Measurements from ENCODE around the gene ENPP7.

Gene ENPP7

GRCh38 chr17:79775632-79776031 is 44.9 kb downstream of the ENPP7 start:
- Histone ChIP-seq H3K4me1 (ENCODE audit: control insufficient read depth, insufficient read depth, low read length) (peaks cover 31% of the 10 kb centered on the region), H3K9ac (ENCODE audit: low read length) (no peak overlapping the region), H3K27me3 (ENCODE audit: control insufficient read depth, insufficient read depth, low read length) (peaks cover 13% of the 10 kb centered on the region), H3K27ac (ENCODE audit: low read depth, low read length) (no peak overlapping the region), H3K4me3 (ENCODE audit: low read depth, low read length) (no peak overlapping the region), H3K36me3 (ENCODE audit: control insufficient read depth, insufficient read depth, low read length) (peaks cover 11% of the 10 kb centered on the region), H3K9me3 (ENCODE audit: control insufficient read depth, insufficient read depth, low read depth, low read length) (no peaks in the 10 kb centered on the region)

DNA sequence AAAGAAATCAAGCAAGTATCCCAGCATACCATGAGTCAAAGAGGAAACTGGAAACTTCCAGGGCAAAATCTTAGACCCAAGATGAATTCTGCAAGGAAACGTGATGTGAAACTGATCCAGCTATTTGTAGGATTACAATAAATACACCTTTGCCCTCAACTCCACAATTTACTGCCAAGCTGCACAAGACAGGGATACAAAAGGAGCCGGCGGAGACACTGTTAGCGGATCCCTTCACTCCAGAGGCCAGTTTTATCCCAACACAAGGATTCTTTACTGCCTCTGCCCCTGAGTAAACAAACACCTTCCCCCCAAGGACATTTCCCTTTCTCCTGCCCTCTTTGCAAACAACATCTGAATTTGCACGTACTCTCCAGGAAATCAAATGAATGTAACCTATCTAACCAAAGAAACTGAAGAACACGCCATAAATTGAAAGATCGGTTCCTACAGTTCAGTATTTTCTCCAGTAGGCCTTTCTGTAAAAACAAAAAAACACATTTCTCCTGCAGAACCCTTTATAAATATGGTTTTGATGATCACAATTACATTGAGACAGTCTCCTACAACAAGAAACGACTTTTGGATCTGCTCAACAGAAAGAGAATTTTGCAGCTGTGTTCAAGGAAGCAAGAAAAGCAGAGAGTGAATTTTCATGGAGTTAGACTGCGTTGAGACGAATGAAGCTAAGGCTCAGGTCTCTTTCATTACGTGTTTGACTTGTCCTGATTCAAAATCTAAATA is 45.8 kb downstream of the ENPP7 start:
- Histone ChIP-seq H3K4me1 (ENCODE audit: control insufficient read depth, insufficient read depth, low read length) (peaks cover 31% of the 10 kb centered on the region), H3K27ac (ENCODE audit: low read depth, low read length) (0 out of 2 replicates have a peak overlapping the region, but pooled peaks have one; percentile 88), H3K9me3 (ENCODE audit: control insufficient read depth, insufficient read depth, low read depth, low read length) (no peaks in the 10 kb centered on the region), H3K36me3 (ENCODE audit: control insufficient read depth, insufficient read depth, low read length) (peaks cover 21% of the 10 kb centered on the region), H3K9ac (ENCODE audit: low read length) (peak overlapping the region; percentile 73), H3K27me3 (ENCODE audit: control insufficient read depth, insufficient read depth, low read length) (peaks cover 13% of the 10 kb centered on the region), H3K4me3 (ENCODE audit: low read depth, low read length) (peak overlapping the region; percentile 66)

DNA sequence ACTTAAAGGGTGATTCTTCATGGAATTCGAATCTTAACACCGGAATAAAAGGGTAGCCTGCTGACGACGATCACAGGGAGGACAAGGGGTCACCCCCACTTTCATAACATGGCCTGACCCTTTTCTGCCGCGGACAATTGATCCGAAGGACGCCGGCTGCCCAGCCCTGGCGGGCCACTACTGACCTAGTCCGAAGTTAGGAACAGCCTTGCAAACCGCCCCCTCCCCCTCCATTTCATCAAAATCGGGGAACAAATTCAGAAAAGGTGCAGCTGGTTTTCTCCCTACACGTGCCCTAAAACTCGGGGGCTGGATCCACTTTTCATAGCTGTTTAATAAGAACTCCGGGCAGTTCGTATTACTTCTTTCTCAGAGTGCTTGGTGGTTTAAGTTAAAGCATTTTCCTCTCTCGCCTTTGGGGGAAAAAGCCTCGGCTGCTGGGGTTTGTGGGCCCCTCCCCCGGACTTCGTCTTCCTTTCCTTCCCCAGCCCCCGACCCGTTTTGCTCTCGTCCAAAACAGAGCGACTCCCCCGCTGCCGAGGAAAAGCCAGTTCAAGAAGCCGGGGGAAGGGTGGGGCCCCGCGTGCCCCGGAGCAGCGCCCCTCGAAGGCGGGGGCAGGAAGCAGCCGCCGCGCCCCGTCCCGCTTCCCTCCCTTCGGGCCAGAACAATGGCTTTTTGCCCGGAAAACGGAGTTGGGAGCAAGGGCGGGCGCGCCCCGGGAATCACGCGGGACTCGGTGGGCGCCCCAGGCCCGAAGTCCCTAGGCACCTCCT is 46.6 kb downstream of the ENPP7 start:
- H3K27ac ChIP-seq (ENCODE audit: low read depth, low read length) = peak overlapping the region; percentile 88

DNA sequence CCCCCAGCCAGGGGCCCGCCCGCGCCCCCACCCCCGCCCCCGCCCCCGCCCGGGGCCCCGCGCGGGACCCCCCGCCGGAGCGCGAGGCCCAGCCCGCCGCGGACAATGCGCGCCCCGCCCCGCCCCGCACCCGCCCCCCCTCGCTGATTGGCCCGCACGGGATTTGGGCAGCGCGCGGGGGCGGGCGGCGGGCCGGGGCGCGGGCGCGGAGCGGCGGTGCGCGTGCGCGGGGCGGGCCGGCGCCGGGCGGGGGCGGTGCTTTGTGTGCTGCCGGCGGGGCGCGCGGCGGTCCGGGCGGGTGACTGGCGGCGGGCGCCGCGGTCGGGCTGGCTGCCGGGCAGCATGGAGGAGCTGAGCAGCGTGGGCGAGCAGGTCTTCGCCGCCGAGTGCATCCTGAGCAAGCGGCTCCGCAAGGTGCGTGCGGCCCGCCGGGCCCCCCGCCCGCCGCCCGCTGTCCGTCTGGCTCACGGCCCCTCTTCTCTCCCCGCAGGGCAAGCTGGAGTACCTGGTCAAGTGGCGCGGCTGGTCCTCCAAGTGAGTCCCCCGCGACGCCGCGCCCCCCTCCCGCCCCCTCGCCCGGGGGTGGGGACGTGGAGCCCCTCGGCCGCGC is 47.3 kb downstream of the ENPP7 start, which contains the start of gene CBX2:
Gene CBX2 (plus strand): TSS at position 255 of the 610 bp plus-strand sequence. CDS start 88 bp downstream, at position 343.
- Histone ChIP-seq H3K36me3 (ENCODE audit: control insufficient read depth, insufficient read depth, low read length) (peaks cover 35% of the 10 kb centered on the region), H3K4me3 (ENCODE audit: low read depth, low read length) (peak within 1 kb of the TSS; percentile 69), H3K4me1 (ENCODE audit: control insufficient read depth, insufficient read depth, low read length) (peaks cover 31% of the 10 kb centered on the region), H3K9ac (ENCODE audit: low read length) (peak within 1 kb of the TSS; percentile 73), H3K27ac (ENCODE audit: low read depth, low read length) (peak within 1 kb of the TSS; percentile 88), H3K9me3 (ENCODE audit: control insufficient read depth, insufficient read depth, low read depth, low read length) (no peaks in the 10 kb centered on the region), H3K27me3 (ENCODE audit: control insufficient read depth, insufficient read depth, low read length) (peaks cover 13% of the 10 kb centered on the region)

More for the DNA sequence above, 46.6 kb downstream of the ENPP7 start:
- H3K27me3 ChIP-seq (ENCODE audit: control insufficient read depth, insufficient read depth, low read length) = peaks cover 13% of the 10 kb centered on the region
- H3K4me3 ChIP-seq (ENCODE audit: low read depth, low read length) = peak overlapping the region; percentile 66
- H3K9ac ChIP-seq (ENCODE audit: low read length) = peak overlapping the region; percentile 73
- H3K9me3 ChIP-seq (ENCODE audit: control insufficient read depth, insufficient read depth, low read depth, low read length) = no peaks in the 10 kb centered on the region
- peaks cover 31% of the 10 kb centered on the region for H3K4me1 ChIP-seq (ENCODE audit: control insufficient read depth, insufficient read depth, low read length)
- H3K36me3 ChIP-seq (ENCODE audit: control insufficient read depth, insufficient read depth, low read length) = peaks cover 28% of the 10 kb centered on the region

DNA sequence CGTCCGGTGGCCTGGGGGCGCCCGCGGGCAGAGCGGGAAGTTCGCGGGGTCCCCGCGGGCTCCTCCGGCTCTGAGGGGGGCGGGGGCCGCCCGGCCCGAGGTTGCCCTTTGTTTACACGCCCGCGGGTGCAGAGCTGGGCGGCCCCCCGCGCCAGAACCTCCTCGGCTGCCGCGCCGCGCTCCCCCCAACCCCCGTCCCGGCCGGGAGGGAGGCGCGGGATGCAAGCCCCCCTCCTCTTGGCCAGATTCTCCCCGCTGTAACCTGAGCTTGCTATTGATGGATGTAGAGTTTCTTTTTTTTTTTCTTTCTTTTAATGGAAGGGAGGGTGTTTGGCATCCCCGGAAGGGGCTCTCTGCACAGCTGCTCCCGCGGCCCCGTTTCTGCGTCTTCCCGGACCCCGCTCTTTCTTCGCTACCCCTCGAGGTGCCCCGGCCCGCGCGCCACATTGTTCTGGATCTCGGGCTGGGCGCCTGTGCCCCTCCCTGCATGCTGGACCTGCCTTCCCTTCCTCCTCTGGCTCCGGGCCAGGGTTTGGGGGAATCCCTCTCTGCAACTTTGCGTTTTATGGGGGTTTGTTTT is 47.9 kb downstream of the ENPP7 start:
- Histone ChIP-seq H3K36me3 (ENCODE audit: control insufficient read depth, insufficient read depth, low read length) (peaks cover 41% of the 10 kb centered on the region), H3K27ac (ENCODE audit: low read depth, low read length) (0 out of 2 replicates have a peak overlapping the region, but pooled peaks have one; percentile 12), H3K4me3 (ENCODE audit: low read depth, low read length) (peak overlapping the region; percentile 69), H3K9ac (ENCODE audit: low read length) (peak overlapping the region; percentile 51), H3K4me1 (ENCODE audit: control insufficient read depth, insufficient read depth, low read length) (peaks cover 31% of the 10 kb centered on the region), H3K9me3 (ENCODE audit: control insufficient read depth, insufficient read depth, low read depth, low read length) (no peaks in the 10 kb centered on the region), H3K27me3 (ENCODE audit: control insufficient read depth, insufficient read depth, low read length) (peaks cover 13% of the 10 kb centered on the region)

DNA sequence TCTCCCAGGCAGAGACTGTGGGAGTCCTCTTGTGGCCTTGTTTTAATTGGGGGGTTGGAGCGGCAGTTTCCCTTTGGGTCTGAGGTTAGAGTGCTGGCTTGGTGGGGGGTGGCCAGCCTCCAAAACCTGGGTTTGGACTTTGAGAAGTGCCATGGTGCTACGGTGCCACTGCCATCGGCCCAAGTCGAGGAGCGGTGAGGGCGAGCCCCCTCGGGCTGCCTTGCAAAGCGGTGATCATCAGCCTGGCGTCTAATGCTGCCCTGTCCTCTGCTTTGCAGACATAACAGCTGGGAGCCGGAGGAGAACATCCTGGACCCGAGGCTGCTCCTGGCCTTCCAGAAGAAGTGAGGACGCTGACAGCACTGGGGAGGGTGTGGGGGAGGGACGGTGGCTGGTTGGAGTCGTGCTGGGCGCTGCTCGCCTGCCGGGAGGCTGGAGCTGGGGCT is 48.4 kb downstream of the ENPP7 start:
- Histone ChIP-seq H3K9me3 (ENCODE audit: control insufficient read depth, insufficient read depth, low read depth, low read length) (no peaks in the 10 kb centered on the region), H3K27ac (ENCODE audit: low read depth, low read length) (no peak overlapping the region), H3K36me3 (ENCODE audit: control insufficient read depth, insufficient read depth, low read length) (peaks cover 46% of the 10 kb centered on the region), H3K4me3 (ENCODE audit: low read depth, low read length) (peak overlapping the region; percentile 69), H3K9ac (ENCODE audit: low read length) (peak overlapping the region; percentile 51), H3K27me3 (ENCODE audit: control insufficient read depth, insufficient read depth, low read length) (peaks cover 10% of the 10 kb centered on the region), H3K4me1 (ENCODE audit: control insufficient read depth, insufficient read depth, low read length) (peaks cover 31% of the 10 kb centered on the region)

DNA sequence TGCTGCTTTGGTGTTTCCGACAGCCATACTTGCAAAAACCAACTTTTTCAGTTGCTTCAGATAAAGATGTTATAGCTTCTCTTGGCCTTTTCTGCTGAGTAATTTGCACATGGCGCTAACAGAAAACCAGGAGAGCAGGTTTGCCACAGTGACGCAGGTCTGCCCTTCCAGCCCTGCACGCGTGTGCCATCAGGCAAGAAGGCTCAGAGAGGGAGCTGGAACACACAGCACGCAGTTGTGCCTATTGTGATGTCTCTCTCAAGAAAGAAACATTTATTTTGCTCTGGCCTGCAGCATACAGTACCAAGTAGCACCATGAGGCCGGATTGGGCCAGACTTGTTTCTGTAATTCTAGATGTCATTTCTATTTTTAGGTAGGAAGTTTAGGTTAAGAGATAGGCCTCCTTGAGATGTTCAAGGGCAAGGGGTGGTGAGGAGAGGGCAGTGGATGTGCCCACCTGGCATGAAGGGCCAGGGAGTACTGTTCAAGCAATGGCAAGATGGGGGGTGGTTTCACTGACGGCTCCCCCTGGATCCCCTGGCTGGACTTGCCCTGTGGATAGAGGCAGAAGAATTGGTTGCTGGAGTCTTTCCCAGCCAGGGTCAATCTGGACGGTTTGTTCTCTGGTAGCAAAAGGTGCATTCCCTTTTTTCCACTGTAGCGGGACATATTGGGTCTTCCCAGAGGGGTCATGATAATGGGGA is 49.1 kb downstream of the ENPP7 start:
- Histone ChIP-seq H3K4me3 (ENCODE audit: low read depth, low read length) (peak overlapping the region; percentile 69), H3K9me3 (ENCODE audit: control insufficient read depth, insufficient read depth, low read depth, low read length) (no peaks in the 10 kb centered on the region), H3K27ac (ENCODE audit: low read depth, low read length) (no peak overlapping the region), H3K36me3 (ENCODE audit: control insufficient read depth, insufficient read depth, low read length) (peaks cover 53% of the 10 kb centered on the region), H3K4me1 (ENCODE audit: control insufficient read depth, insufficient read depth, low read length) (peaks cover 27% of the 10 kb centered on the region), H3K27me3 (ENCODE audit: control insufficient read depth, insufficient read depth, low read length) (peaks cover 6% of the 10 kb centered on the region), H3K9ac (ENCODE audit: low read length) (no peak overlapping the region)

DNA sequence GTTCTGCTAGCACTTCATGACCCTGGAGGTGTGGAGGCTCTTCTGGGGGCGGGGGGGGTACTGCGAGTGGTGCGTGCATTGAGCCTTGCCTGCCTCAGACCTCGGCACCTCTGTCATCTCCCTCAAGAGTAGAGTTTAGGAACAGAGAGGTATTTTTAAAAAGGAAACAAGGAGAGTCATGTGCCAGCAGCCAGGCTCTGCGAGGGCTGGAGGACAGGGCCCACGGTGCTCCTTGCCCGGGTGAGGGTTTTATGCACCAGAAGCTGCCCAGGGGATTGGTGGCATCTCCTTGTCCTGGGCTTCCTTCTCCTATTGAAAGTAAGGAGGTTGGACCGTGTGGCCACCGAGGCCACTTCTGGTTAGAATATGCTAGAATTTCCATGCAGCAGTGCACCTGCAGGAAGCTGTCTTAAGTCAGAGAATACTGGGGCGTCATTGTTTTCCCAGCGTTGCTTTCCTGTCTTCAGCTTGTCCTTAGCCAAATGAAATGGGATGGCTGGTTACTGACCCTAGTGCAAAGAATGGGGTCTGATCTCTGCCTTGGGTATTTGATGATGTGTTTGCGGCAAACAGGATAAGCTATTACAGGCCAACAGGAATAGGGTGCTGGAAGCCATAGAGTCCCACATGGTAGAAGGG is 50.4 kb downstream of the ENPP7 start:
- H3K36me3 ChIP-seq (ENCODE audit: control insufficient read depth, insufficient read depth, low read length) = peaks cover 65% of the 10 kb centered on the region
- no peaks in the 10 kb centered on the region for H3K9me3 ChIP-seq (ENCODE audit: control insufficient read depth, insufficient read depth, low read depth, low read length)
- no peaks in the 10 kb centered on the region for H3K27me3 ChIP-seq (ENCODE audit: control insufficient read depth, insufficient read depth, low read length)
- no peak overlapping the region for H3K9ac ChIP-seq (ENCODE audit: low read length)
- no peak overlapping the region for H3K4me3 ChIP-seq (ENCODE audit: low read depth, low read length)
- peaks cover 21% of the 10 kb centered on the region for H3K4me1 ChIP-seq (ENCODE audit: control insufficient read depth, insufficient read depth, low read length)
- H3K27ac ChIP-seq (ENCODE audit: low read depth, low read length) = no peak overlapping the region

DNA sequence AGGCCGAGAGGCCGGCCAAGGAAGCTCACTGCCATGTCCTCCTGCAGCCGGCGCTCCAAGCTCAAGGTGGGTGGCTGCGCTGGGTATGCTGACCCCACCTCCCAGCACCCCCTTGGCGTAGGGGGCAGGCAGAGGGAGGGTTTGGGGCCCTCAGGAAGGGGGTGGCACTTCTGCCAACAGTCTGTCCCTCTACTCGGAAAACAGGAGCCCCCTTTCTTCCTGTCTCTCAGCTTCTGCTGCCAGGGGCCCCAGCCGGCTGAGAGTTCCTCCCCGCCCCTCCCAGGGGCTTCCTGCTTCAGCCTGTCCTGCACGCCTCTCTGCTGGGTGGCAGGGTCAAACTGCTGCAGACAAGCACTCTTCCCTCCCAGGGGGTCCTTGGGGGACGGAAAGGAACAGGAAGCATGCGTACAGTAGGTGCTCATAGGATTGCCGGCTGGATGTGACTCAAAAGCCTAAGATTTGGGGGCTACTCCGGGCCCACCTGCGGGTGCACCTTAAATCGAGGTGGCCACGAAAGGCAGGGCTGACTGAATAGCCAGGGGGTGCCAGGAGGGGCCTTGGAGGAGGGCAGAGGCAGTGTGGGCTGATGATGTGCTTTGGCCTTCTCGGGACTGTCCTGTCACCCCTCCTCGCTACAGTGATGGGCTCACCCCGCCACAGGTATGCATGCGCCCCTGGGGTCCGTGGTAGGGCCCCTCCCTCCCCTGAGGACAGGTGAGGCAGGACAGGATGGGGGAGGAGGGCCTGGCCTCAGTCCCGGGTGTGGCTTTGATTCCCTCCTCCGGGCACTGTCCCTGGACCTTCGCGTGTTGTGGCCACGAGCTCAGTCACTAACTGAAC is 51.2 kb downstream of the ENPP7 start:
- no peak overlapping the region for H3K27ac ChIP-seq (ENCODE audit: low read depth, low read length)
- H3K27me3 ChIP-seq (ENCODE audit: control insufficient read depth, insufficient read depth, low read length) = peaks cover 4% of the 10 kb centered on the region
- no peaks in the 10 kb centered on the region for H3K9me3 ChIP-seq (ENCODE audit: control insufficient read depth, insufficient read depth, low read depth, low read length)
- no peak overlapping the region for H3K4me3 ChIP-seq (ENCODE audit: low read depth, low read length)
- no peak overlapping the region for H3K9ac ChIP-seq (ENCODE audit: low read length)
- H3K4me1 ChIP-seq (ENCODE audit: control insufficient read depth, insufficient read depth, low read length) = peaks cover 21% of the 10 kb centered on the region
- peaks cover 65% of the 10 kb centered on the region for H3K36me3 ChIP-seq (ENCODE audit: control insufficient read depth, insufficient read depth, low read length)

Measured in HUES6 (cell line).